ENCODE results near the gene ANKRD23. TPM values are rescaled to one million over a fixed set of nuclear protein-coding genes. Genes with fewer than 3 reads are reported as not detected.

ANKRD23 gene
- total and polyA plus RNA-seq, 2 experiments from 2014 or later = 1.8 to 4.4 TPM

DNA sequence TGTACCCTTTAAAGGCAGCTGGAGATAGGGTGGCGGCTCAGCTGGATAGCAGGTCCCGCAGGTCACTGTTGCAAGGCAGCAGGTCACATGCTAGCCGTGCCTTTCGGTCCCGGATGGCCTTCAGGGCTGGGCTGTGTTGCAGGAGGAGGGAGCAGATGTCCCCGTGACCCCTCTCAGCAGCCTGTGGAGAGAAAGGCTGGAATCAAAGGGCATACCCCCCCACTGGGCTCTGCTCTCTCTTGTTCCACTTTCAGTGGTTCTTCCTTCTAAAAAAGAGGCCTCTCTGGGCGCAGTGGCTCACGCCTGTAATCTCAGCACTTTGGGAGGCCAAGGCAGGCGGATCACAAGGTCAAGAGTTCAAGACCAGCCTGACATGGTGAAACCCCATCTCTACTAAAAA lies 4.4 kb upstream of the ANKRD23 start:
- Histone ChIP-seq H3K27me3 (no peaks in the 10 kb centered on the region), H3K4me3 (no peak overlapping the region), H3K9me3 (ENCODE audit: low read depth) (no peaks in the 10 kb centered on the region), H2AFZ (no peak overlapping the region), H3K4me2 (no peak overlapping the region), H4K20me1 (ENCODE audit: insufficient read depth, poor library complexity, severe bottlenecking) (no peaks in the 10 kb centered on the region), H3K36me3 (replicated peaks; ENCODE audit: insufficient read depth, low read depth) (no peaks in the 10 kb centered on the region), H3K27ac (no peak overlapping the region), H3K4me1 (ENCODE audit: insufficient read depth) (no peaks in the 10 kb centered on the region), H3K79me2 (peaks cover under 1% of the 10 kb centered on the region), H3K9me2 (replicated peaks; ENCODE audit: insufficient read depth) (no peaks in the 10 kb centered on the region)
- peak; percentile 48 for DNase-seq (ENCODE audit: low spot score)
- TF ChIP-seq, protein P1, sequence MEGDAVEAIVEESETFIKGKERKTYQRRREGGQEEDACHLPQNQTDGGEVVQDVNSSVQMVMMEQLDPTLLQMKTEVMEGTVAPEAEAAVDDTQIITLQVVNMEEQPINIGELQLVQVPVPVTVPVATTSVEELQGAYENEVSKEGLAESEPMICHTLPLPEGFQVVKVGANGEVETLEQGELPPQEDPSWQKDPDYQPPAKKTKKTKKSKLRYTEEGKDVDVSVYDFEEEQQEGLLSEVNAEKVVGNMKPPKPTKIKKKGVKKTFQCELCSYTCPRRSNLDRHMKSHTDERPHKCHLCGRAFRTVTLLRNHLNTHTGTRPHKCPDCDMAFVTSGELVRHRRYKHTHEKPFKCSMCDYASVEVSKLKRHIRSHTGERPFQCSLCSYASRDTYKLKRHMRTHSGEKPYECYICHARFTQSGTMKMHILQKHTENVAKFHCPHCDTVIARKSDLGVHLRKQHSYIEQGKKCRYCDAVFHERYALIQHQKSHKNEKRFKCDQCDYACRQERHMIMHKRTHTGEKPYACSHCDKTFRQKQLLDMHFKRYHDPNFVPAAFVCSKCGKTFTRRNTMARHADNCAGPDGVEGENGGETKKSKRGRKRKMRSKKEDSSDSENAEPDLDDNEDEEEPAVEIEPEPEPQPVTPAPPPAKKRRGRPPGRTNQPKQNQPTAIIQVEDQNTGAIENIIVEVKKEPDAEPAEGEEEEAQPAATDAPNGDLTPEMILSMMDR (IDR thresholded peaks at IDR 0.05; ENCODE audit: poor library complexity) = no peak
- TF ChIP-seq EZH2phosphoT487 (IDR thresholded peaks at IDR 0.05; ENCODE audit: low read depth, severe bottlenecking, unreplicated experiment) = no peak
- no peak for TF ChIP-seq EZH2 (IDR thresholded peaks at IDR 0.05; ENCODE audit: borderline replicate concordance)
- WGBS (ENCODE audit: low lambda C conversion rate, missing lambda C conversion rate) = 69% methylated on average over 9 of the region's 9 CpGs

DNA sequence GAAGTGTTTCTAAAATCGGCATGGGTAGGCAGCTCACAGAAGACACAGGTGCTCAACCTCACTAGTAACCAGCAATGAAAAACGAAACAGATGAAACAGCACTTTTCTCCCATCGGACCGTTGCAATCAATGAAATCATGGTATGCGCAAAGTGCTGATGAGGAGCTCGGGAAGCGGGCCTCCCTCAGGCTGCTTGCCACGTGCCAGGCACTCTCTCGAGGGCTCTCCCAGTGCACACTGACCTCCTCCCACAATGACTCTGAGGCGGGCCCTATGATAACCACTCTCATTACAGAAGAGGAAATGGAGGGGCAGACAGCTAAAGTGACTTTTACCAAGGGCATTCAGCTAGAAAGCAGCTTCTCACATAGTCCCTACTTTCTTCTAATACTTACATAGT lies 3.8 kb upstream of the ANKRD23 start:
- no peaks in the 10 kb centered on the region for H3K79me2 ChIP-seq
- 89% methylated on average over 10 of the region's 10 CpGs for WGBS (ENCODE audit: low lambda C conversion rate, missing lambda C conversion rate)
- H3K27ac ChIP-seq = no peak overlapping the region
- no peaks in the 10 kb centered on the region for H3K4me1 ChIP-seq (ENCODE audit: insufficient read depth)
- H2AFZ ChIP-seq = no peak overlapping the region
- H3K4me2 ChIP-seq = no peak overlapping the region
- H3K9me3 ChIP-seq (ENCODE audit: low read depth) = no peaks in the 10 kb centered on the region
- H4K20me1 ChIP-seq (ENCODE audit: insufficient read depth, poor library complexity, severe bottlenecking) = no peaks in the 10 kb centered on the region
- TF ChIP-seq, protein P1 (IDR thresholded peaks at IDR 0.05; ENCODE audit: poor library complexity) = no peak
- TF ChIP-seq EZH2phosphoT487 (IDR thresholded peaks at IDR 0.05; ENCODE audit: low read depth, severe bottlenecking, unreplicated experiment) = no peak
- TF ChIP-seq EZH2 (IDR thresholded peaks at IDR 0.05; ENCODE audit: borderline replicate concordance) = no peak
- H3K36me3 ChIP-seq (replicated peaks; ENCODE audit: insufficient read depth, low read depth) = no peaks in the 10 kb centered on the region
- no peaks in the 10 kb centered on the region for H3K9me2 ChIP-seq (replicated peaks; ENCODE audit: insufficient read depth)
- H3K27me3 ChIP-seq = no peaks in the 10 kb centered on the region
- H3K4me3 ChIP-seq = no peak overlapping the region
- DNase-seq (ENCODE audit: low spot score) = no peak

DNA sequence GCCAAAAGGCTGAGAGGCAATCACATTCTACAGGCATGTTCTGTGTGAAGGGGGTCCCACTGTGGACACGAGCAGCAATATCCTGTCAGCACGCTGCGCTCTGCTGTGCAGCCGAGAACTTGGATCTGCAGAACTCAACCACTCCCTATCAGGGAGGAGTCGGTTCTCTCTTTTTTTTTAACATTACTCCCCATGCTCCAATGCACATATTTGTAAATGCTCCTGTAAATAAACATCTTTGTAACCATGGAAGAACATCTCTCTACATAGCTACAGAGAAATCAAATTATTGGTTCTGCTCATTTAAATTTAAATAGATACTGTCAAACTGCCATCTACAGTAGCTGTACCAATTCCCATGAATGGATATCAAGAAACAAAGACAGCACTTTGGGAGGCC lies 3.0 kb upstream of the ANKRD23 start:
- TF ChIP-seq EZH2 (IDR thresholded peaks at IDR 0.05; ENCODE audit: borderline replicate concordance) (no peak), EZH2phosphoT487 (IDR thresholded peaks at IDR 0.05; ENCODE audit: low read depth, severe bottlenecking, unreplicated experiment) (no peak)
- TF ChIP-seq, protein P1 (IDR thresholded peaks at IDR 0.05; ENCODE audit: poor library complexity) = no peak
- no peaks in the 10 kb centered on the region for H3K36me3 ChIP-seq (replicated peaks; ENCODE audit: insufficient read depth, low read depth)
- H3K9me2 ChIP-seq (replicated peaks; ENCODE audit: insufficient read depth) = no peaks in the 10 kb centered on the region
- H3K9me3 ChIP-seq (ENCODE audit: low read depth) = no peaks in the 10 kb centered on the region
- no peaks in the 10 kb centered on the region for H3K27me3 ChIP-seq
- no peak overlapping the region for H2AFZ ChIP-seq
- no peak for DNase-seq (ENCODE audit: low spot score)
- H4K20me1 ChIP-seq (ENCODE audit: insufficient read depth, poor library complexity, severe bottlenecking) = no peaks in the 10 kb centered on the region
- H3K4me2 ChIP-seq = no peak overlapping the region
- H3K4me3 ChIP-seq = no peak overlapping the region
- no peaks in the 10 kb centered on the region for H3K79me2 ChIP-seq
- WGBS (ENCODE audit: low lambda C conversion rate, missing lambda C conversion rate) = 95% methylated on average over 5 of the region's 5 CpGs
- H3K27ac ChIP-seq = no peak overlapping the region
- H3K4me1 ChIP-seq (ENCODE audit: insufficient read depth) = no peaks in the 10 kb centered on the region

DNA sequence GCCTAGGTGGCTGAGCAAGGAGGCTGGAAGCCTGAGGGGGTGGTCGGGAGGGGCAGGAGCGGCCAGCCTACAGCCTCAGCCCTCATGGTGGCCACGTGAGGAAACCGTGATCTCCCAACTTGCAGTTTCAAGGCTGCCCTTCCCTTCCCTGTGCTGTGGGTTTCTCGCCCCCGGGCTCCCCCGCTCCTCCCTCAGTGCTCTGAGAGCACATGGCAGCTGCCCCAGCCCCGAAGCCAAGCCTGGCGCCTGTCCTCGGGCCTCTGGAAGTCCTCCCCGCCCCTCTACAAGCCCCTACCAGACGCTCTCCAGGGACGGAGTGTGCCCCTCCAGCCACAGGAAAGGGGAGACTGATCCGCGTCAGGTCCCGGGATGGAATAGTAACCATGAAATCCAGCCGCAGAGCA lies 586 bp upstream of the ANKRD23 start:
- Histone ChIP-seq H3K79me2 (no peaks in the 10 kb centered on the region), H3K27me3 (no peaks in the 10 kb centered on the region), H3K36me3 (replicated peaks; ENCODE audit: insufficient read depth, low read depth) (no peaks in the 10 kb centered on the region), H3K4me3 (no peak overlapping the region), H3K9me2 (replicated peaks; ENCODE audit: insufficient read depth) (no peaks in the 10 kb centered on the region), H3K9me3 (ENCODE audit: low read depth) (no peaks in the 10 kb centered on the region), H4K20me1 (ENCODE audit: insufficient read depth, poor library complexity, severe bottlenecking) (no peaks in the 10 kb centered on the region), H3K4me1 (ENCODE audit: insufficient read depth) (no peaks in the 10 kb centered on the region), H2AFZ (no peak overlapping the region), H3K4me2 (no peak overlapping the region), H3K27ac (no peak overlapping the region)
- TF ChIP-seq, protein P1 (IDR thresholded peaks at IDR 0.05; ENCODE audit: poor library complexity) = no peak
- TF ChIP-seq EZH2phosphoT487 (IDR thresholded peaks at IDR 0.05; ENCODE audit: low read depth, severe bottlenecking, unreplicated experiment) = no peak
- TF ChIP-seq EZH2 (IDR thresholded peaks at IDR 0.05; ENCODE audit: borderline replicate concordance) = no peak
- 91% methylated on average over 13 of the region's 17 CpGs for WGBS (ENCODE audit: low lambda C conversion rate, missing lambda C conversion rate)
- DNase-seq (ENCODE audit: low spot score) = no peak

All from hepatocyte (in vitro differentiated cells).